DOHH2 (cell line): ENCODE data around the gene HRK.

Experiments used
- CTCF ChIP-seq: fragments of 200-600 bp; sonication (generic); IDR thresholded peaks from one replicate; pipeline ENCODE4 v1.5.1; 2014; ENCODE audit warnings: antibody characterized with exemption, mild to moderate bottlenecking, low read depth, low read length; ENCODE audit not compliant: poor library complexity, severe bottlenecking
- EZH2phosphoT487 ChIP-seq: fragments of 200-600 bp; sonication (generic); IDR thresholded peaks from 2 replicates; pipeline ENCODE4 v1.6.1; 2017; ENCODE audit warnings: borderline replicate concordance, mild to moderate bottlenecking, antibody characterized with exemption, low read length, moderate library complexity, mixed read lengths

DNA sequence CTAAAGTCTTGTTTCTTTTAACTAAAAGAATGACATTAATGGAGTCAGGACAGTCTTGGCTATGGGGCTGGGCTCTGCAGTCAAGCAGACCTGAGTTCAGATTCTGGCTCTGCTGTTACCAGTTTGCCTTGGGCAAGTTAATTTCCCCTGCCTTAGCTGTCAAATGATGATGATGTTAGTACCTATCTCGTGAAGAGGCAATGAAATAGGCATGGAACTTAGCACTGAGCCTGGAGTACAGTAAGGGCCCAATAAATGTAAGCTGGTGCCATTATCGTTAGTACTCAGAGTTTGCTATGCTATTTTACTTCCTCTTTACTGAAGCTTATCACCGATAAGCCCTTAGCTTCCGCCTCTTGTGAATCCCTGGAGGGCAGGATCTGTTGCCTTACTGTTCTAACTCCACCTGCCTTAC is 38.0 kb upstream of the HRK start:
- TF ChIP-seq CTCF, result no peak
- no peak for TF ChIP-seq EZH2phosphoT487
